KOPT-K1 (cell line): ENCODE data around the gene APOO.

Experiments
- H3K27ac ChIP-seq: fragments of 200-600 bp; sonication (generic); 2 replicates; pipeline ENCODE4 v1.5.1; 2016; ENCODE audit warnings: antibody characterized with exemption, mild to moderate bottlenecking, low read depth, low read length; ENCODE audit not compliant: poor library complexity, severe bottlenecking
- H3K36me3 ChIP-seq: fragments of 200-600 bp; sonication (generic); 2 replicates; pipeline ENCODE4 v1.5.1; 2017; ENCODE audit warnings: antibody characterized with exemption, mild to moderate bottlenecking, low read length, moderate library complexity; ENCODE audit not compliant: insufficient read depth
- H3K9me3 ChIP-seq: fragments of 200-600 bp; sonication (generic); 2 replicates; pipeline ENCODE4 v1.5.1; 2017; ENCODE audit warnings: antibody characterized with exemption, low read length, mild to moderate bottlenecking; ENCODE audit not compliant: insufficient read depth, poor library complexity, severe bottlenecking

The APOO gene

DNA sequence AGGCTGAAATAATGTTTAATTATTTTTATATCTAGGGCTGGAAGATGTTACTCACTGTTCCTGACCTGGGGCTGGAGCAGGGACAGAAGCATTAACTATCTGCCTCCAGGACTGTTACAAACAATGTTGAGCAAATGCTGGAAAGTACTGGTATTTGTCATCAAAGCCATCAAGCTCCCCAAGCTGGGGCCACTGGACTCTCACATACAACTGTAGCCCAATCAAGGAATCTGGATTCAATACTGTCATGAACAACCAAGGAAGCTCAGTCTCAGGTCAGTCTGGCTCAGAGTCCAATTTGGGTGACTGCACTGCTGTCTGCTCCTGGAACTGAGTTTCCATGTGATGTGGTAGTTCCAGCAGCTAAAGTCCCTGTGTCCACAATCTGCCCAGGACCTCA is 50.4 kb downstream of the APOO start:
- H3K27ac ChIP-seq = no peak overlapping the region
- H3K9me3 ChIP-seq = no peaks in the 10 kb centered on the region
- H3K36me3 ChIP-seq = no peaks in the 10 kb centered on the region

DNA sequence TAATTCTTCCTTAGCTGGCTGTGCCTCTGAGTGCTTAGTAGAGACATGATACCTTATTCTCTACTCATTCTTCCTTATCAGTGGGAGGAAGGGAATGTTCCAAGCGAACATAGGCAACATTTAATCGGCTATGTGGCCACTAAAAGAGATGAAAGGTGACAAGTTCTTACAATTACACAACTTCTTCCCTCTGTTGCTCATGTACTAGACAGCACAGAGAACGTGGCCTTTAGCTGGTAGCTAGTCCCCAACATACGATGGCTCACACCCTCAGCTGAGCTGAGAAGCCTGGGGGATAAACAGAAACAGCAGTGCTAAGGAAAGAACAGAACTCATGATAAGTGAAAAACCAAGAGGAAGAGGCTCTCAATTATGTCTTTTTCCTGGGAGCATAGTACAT is 52.2 kb downstream of the APOO start:
- Histone ChIP-seq H3K9me3 (no peaks in the 10 kb centered on the region), H3K36me3 (no peaks in the 10 kb centered on the region), H3K27ac (no peak overlapping the region)

DNA sequence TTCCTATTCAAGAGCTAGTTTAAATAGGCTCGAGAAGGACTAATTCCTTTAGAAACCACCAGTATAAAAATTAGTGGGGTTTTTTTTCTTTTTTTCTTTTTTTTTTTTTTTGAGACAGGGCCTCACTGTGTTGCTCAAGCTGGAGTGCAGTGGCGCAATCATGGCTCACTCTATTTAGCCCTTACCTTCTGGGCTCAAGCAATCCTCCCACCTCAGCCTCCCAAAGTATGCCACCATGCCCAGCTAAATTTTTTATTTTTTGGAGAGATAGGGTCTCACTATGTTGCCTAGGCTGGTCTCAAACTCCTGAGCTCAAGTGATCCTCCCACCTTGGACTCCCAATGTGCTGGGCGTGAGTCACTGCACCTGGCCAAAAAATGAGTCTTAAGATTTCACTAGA is 52.8 kb downstream of the APOO start:
- H3K9me3 ChIP-seq = no peaks in the 10 kb centered on the region

DNA sequence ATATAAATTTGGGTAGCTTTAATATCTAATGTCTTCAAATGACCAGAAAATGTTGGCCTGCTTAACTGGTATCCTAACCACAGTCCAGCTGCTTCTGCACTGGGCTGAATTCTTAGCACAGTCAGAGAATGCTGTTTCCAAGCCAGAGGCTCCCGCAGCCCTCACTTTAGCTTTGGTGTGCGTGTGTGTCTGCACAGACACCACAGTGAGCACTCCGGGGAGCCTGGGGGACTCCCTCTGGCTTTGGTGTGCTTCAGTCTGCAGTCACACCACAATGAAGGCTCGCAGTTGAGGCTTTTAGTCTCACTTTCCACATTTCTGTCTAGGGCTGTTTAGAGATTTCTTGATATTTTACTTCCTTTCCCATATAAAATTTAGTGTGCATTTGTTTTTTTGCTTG is 53.6 kb downstream of the APOO start:
- H3K27ac ChIP-seq = no peak overlapping the region
- H3K9me3 ChIP-seq = no peaks in the 10 kb centered on the region
- H3K36me3 ChIP-seq = no peaks in the 10 kb centered on the region

More for the DNA sequence above, 52.8 kb downstream of the APOO start:
- Histone ChIP-seq H3K27ac (no peak overlapping the region), H3K36me3 (no peaks in the 10 kb centered on the region)

DNA sequence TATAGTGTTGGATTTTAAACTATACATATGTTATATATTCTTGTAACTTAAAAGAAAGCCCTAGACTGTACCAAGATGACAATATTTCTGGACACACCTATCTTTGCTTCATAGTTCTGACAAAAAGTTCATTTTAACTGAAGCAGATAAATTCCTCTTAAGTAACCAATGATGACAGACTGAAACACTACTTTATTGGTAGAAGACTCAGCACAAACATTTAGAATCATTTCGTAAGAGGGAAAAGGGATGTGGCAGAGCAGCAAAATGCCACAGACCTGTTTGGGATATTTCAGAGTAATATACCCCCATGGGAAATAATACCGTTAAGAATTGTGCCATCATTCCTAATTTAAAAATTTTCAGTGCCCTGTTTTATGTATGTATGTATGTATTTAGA is 56.2 kb downstream of the APOO start:
- H3K9me3 ChIP-seq = no peaks in the 10 kb centered on the region
- H3K27ac ChIP-seq = no peak overlapping the region
- no peaks in the 10 kb centered on the region for H3K36me3 ChIP-seq

GRCh38 chrX:23849241-23849640 is 58.5 kb downstream of the APOO start:
- H3K9me3 ChIP-seq = no peaks in the 10 kb centered on the region
- no peaks in the 10 kb centered on the region for H3K36me3 ChIP-seq
- H3K27ac ChIP-seq = no peak overlapping the region

- no peaks in the 10 kb centered on the region for H3K36me3 ChIP-seq
- no peaks in the 10 kb centered on the region for H3K9me3 ChIP-seq
- H3K27ac ChIP-seq = no peak overlapping the region
These were observed 62.4 kb downstream of the APOO start for GRCh38 chrX:23845351-23845817.

- Histone ChIP-seq H3K9me3 (no peaks in the 10 kb centered on the region), H3K27ac (no peak overlapping the region), H3K36me3 (no peaks in the 10 kb centered on the region)
These were observed 63.1 kb downstream of the APOO start for GRCh38 chrX:23844502-23845138.

GRCh38 chrX:23841847-23842522 is 65.8 kb downstream of the APOO start:
- no peaks in the 10 kb centered on the region for H3K9me3 ChIP-seq
- H3K36me3 ChIP-seq = no peaks in the 10 kb centered on the region
- H3K27ac ChIP-seq = no peak overlapping the region

GRCh38 chrX:23840674-23841073 is 67.1 kb downstream of the APOO start:
- Histone ChIP-seq H3K27ac (no peak overlapping the region), H3K9me3 (no peaks in the 10 kb centered on the region), H3K36me3 (no peaks in the 10 kb centered on the region)

- Histone ChIP-seq H3K27ac (no peak overlapping the region), H3K36me3 (no peaks in the 10 kb centered on the region), H3K9me3 (no peaks in the 10 kb centered on the region)
These were observed 68.8 kb downstream of the APOO start for GRCh38 chrX:23838953-23839352.

DNA sequence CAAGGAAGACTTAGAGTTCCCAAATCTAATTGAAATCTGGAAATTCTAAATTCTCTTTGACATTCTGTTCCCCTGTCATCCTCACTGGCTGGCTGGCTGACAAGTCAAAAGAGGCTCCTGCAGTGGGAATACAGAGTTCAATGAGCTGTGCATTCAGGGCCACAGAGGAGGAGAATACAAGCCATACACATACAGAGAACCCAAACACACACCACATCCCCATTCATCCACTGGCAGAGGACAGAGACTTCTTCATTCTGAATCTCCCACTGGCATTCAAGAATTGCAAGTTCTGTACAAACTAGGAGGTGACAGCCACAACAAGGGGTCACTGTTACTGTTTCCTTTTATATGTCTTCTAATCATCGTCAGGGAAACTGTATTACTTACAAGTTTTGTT is 75.0 kb downstream of the APOO start:
- Histone ChIP-seq H3K27ac (no peak overlapping the region), H3K9me3 (no peaks in the 10 kb centered on the region), H3K36me3 (no peaks in the 10 kb centered on the region)

GRCh38 chrX:23828881-23829280 is 78.9 kb downstream of the APOO start:
- Histone ChIP-seq H3K9me3 (no peaks in the 10 kb centered on the region), H3K36me3 (no peaks in the 10 kb centered on the region), H3K27ac (no peak overlapping the region)

DNA sequence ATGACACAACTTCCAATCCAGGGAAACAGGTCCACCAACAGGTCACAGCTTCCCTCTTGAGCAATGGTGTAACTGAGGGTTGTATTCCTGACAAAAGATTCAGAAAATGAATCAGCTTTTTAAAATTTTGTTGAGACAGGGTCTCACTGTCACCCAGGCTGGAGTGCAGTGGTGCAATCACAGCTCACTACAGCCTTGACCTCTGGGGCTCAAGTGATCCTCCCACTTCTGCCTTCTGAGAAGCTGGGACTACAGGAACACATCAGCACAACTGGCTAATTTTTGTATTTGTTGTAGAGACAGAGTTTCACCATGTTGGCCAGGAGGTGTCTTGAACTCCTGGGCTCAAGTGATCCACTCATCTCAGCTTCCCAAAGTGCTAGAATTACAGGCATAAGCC is 81.1 kb downstream of the APOO start:
- H3K9me3 ChIP-seq = no peaks in the 10 kb centered on the region
- no peak overlapping the region for H3K27ac ChIP-seq
- H3K36me3 ChIP-seq = no peaks in the 10 kb centered on the region

DNA sequence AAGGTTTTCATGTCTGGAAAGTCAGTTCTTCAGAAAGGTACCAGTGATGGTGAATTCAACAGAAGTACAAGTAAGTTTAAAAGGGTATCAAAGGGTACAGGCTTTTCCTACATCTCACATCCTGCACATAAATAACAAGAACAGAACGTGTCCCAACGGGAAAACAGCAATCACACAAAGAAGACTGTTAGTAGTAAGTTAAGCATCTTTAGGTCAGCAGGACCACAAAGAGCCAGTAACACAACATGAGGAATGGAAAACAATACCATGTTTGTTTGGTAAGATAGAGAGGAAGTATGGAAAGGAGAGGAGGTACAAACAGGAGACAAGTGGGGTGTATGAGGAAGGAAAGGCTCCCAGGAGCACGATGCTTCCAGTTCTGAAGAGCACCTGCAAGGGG is 81.5 kb downstream of the APOO start:
- Histone ChIP-seq H3K9me3 (no peaks in the 10 kb centered on the region), H3K36me3 (no peaks in the 10 kb centered on the region), H3K27ac (no peak overlapping the region)

DNA sequence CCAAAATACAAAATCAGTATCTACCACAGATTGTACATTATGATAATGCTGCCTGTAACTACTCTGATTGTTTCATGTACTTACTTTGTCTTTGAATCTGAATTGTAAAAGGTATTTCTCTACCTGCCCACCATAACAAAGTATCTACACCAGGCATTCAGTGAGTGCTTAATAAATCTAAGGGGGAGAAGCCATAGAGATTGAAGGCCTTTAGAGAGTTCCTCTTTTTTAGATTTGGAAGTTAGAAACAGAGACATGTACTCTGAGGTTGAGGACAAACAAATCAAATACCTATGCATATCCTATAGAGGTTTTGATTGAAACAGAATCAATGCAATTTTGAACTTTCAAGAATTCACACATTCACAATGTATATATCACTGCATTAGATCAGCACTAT is 82.1 kb downstream of the APOO start:
- H3K27ac ChIP-seq = no peak overlapping the region
- H3K36me3 ChIP-seq = no peaks in the 10 kb centered on the region
- H3K9me3 ChIP-seq = no peaks in the 10 kb centered on the region
